GM18520 (cell line): ENCODE measurements around the gene MAGI2.

ENCODE experiments used
- ATAC-seq: cut with Tn5 transposase; IDR thresholded peaks from one replicate; pipeline ENCODE4 v1.9.1; 2021; ENCODE audit not compliant: unreplicated experiment

The MAGI2 gene

GRCh38 chr7:78448911-78449310 is 1004.6 kb downstream of the MAGI2 start:
- ATAC-seq, result no peak

DNA sequence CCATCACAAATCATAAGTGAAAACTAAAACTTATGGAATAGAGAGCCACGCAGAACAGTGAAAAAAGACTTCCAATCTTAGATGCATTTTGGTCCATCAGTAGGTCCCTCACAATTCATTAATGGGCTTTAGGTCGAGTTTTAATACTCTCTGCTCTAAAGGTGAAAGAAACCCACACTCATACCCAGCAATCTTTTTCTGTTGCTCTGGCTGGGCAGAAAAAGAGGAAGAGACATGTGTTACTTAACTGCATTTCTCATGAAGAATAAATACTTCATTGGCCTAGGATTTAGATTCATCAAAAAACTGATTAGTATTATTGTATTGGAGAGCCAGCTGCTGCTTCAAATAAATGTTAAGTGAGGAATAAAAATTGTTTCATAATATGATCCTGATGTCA is 1009.2 kb downstream of the MAGI2 start:
- no peak for ATAC-seq

- no peak for ATAC-seq
Observed at GRCh38 chr7:78443811-78444210, 1009.7 kb downstream of the MAGI2 start.

GRCh38 chr7:78441737-78442136 is 1011.7 kb downstream of the MAGI2 start:
- no peak for ATAC-seq

DNA sequence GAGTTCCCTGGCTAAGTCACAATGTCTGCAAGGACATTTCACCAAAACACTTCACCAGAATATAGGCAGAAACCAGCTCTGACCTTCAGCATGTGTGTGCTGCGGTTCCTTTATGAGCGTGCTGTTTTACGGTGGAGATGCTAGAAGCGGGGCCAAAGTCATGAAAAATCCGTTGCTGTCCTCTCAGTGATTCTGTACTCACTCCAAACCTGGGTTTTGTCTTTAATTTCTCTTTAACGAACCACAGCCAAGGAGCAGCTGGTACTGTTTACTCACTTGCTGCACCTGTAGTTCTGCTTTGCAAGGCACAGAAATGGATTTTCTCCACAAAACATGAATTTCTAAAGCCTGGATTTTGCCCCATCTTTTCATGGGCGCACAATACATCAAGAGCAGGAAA is 1015.0 kb downstream of the MAGI2 start:
- no peak for ATAC-seq

DNA sequence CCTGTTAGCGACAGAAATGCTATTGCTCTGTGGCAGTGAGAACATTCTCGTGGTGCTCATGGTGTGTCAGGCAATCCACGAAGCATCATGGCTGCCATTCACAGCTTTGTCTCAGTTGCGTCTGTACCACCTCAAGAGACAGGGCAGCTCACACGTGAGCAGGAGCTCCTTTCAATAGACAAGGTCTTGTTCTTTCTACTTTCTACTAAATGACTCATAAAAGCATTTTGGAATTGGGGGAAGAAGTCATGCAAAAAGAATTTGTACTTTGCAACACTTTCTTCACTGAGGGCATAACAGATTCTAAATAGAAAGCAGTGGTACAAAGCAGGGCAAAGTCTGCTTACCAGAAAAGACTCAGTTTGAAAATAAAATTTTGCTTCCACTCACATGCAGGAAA is 1016.3 kb downstream of the MAGI2 start:
- ATAC-seq, result no peak

- no peak for ATAC-seq
Observed at GRCh38 chr7:78435355-78435754, 1018.1 kb downstream of the MAGI2 start.

- ATAC-seq, result no peak
Observed at GRCh38 chr7:78434281-78434680, 1019.2 kb downstream of the MAGI2 start.

- no peak for ATAC-seq
Observed at GRCh38 chr7:78433421-78433820, 1020.0 kb downstream of the MAGI2 start.

- no peak for ATAC-seq
Observed at GRCh38 chr7:78429878-78430277, 1023.6 kb downstream of the MAGI2 start.

- ATAC-seq, result peak; percentile 60
Observed at GRCh38 chr7:78427209-78427608, 1026.3 kb downstream of the MAGI2 start.

GRCh38 chr7:78420001-78420400 is 1033.5 kb downstream of the MAGI2 start:
- no peak for ATAC-seq

GRCh38 chr7:78417180-78417853 is 1036.2 kb downstream of the MAGI2 start:
- no peak for ATAC-seq

GRCh38 chr7:78413568-78413967 is 1039.9 kb downstream of the MAGI2 start:
- no peak for ATAC-seq

DNA sequence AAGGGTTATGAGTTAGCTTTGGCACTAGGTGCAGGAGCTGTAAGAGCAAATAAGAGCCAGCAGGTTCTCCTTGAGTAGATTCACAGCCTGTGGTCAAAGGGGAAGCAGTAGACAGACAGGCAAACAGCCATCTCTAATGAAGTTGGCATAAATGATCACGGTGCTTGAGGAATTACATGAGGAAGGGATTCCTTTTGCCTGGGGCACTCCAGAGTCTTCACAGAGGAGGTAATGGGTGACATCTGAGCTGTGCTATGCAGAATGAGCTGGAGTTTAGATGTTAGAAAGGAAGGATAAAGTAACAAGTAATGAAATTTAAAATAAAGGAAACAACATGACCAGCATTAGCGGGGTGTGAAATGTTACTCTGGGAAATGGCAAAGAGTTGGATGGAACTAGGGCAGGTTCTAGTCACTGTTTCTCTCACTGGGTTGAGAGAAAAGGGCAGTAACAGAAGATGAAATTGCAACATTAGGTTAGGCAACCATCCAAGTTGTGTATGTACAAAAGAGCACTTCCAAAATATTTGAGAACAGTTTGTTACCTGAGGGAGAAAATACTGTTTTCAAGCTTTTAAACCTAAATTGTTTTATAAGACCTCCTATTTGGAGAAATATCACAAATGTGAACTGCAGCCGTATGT is 1041.1 kb downstream of the MAGI2 start:
- ATAC-seq, result no peak

GRCh38 chr7:78407031-78407430 is 1046.4 kb downstream of the MAGI2 start:
- no peak for ATAC-seq

GRCh38 chr7:78406531-78406930 is 1046.9 kb downstream of the MAGI2 start:
- no peak for ATAC-seq

DNA sequence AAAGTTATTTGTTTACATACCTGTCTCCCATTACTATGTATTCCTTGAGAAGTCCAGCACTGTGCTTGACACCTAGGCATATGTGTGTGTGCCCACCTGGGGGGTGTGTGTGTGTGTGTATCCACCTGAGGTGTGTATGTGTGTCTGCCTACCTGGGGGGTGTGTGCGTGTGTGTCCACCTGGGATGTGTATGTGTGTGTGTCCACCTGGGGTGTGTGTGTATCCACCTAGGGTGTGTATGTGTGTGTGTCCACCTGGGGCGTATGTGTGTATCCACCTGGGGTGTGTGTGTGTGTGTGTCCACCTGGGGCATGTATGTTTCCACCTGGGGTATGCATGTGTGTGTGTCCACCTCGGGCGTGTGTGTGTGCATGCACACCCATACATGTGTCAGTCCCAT is 1051.4 kb downstream of the MAGI2 start:
- ATAC-seq, result no peak

- ATAC-seq, result no peak
Observed at GRCh38 chr7:78400038-78400437, 1053.4 kb downstream of the MAGI2 start.

- ATAC-seq, result no peak
Observed at GRCh38 chr7:78399033-78399769, 1054.3 kb downstream of the MAGI2 start.

- ATAC-seq, result no peak
Observed at GRCh38 chr7:78398576-78398975, 1054.9 kb downstream of the MAGI2 start.

- ATAC-seq, result no peak
Observed at GRCh38 chr7:78398081-78398480, 1055.4 kb downstream of the MAGI2 start.
